GM19238 (cell line): ENCODE measurements around the gene SDK1.
"Not testable (repeated sequence)": the region's sequence is repeated elsewhere in the genome, so short reads cannot be mapped to it uniquely, and the experiment has no call there.

ENCODE experiments used
- DNase-seq: peaks from one replicate; pipeline ENCODE4 v3.0.0; 2011; ENCODE audit warnings: low spot score; ENCODE audit not compliant: insufficient read length

Gene SDK1

DNA sequence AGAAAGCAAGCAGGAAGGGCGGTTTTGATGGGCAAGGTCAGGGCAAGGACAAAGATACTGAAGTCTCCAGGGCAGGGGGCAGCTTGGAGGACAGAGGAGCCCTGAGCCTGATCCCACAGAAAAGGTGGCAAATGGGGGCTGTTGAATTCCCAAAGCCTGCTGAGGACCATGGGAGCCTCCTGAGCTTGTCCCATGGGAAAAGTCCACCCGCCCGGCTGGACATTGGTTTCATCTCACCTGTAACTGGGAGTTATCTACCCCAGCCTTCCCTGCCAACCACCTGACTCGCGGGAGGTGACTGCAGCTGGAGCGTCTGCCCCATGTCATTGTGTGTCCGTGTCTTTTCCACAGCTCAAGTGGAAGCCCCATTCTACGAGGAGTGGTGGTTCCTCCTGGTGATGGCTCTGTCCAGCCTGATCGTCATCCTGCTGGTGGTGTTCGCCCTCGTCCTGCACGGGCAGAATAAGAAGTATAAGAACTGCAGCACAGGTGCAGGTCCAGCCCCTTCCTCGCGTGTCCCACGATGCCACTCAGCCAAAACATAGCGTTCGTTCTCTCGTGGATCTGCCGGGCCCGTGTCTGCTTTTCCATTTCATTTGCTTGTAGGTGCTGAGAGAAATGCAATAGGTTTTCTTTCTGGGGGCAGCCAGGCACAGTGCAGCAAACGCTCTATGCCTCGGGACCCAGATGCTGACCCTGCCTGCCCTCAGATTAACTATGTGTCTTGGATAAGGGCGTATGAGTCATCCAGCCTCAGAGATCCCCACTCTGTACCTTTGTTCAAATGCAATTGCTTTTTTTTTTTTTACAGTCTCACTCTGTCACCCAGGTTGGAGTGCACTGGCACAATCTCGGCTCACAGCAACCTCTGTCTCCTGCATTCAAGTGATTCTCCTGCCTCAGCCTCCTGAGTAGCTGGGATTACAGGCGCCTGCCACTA is 936.5 kb downstream of the SDK1 start:
- no peak for DNase-seq

DNA sequence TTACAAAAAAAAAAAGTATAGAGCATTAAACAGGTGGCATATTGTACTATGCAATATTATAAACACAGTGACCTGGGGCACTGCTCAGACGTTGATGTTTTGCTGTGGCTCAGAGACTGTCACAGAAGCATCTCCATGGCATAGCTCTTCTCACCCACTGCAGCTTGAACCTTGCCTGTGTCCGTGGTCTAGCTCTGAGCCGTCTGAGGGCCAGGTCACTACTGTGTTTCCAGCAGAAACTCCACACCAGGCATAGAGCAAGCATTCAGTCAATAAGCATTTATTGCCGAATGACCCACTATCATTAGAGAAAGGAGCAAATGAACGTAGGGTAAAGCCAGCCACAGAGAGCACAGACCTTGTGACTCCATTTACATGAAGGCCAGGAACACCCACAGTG is 937.8 kb downstream of the SDK1 start:
- DNase-seq: no peak

DNA sequence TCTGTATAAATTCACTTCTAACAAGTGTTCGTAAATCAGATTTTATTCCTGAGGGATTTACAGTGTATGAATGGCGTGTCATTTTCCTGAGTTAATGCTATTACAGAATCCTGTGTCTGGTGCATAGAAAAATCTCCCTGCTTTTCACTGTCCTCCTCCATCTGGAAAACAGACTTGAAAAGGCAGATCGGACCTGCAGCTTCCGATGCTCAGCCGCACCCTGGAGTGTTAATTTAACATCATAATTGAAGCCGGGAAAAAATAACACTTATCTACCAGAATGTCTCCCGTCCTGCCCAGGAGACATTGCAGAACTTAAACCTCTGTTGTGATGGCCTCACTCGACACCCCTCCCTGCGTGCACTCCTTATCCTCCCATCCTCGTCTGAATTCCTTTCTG is 939.0 kb downstream of the SDK1 start:
- no peak for DNase-seq

DNA sequence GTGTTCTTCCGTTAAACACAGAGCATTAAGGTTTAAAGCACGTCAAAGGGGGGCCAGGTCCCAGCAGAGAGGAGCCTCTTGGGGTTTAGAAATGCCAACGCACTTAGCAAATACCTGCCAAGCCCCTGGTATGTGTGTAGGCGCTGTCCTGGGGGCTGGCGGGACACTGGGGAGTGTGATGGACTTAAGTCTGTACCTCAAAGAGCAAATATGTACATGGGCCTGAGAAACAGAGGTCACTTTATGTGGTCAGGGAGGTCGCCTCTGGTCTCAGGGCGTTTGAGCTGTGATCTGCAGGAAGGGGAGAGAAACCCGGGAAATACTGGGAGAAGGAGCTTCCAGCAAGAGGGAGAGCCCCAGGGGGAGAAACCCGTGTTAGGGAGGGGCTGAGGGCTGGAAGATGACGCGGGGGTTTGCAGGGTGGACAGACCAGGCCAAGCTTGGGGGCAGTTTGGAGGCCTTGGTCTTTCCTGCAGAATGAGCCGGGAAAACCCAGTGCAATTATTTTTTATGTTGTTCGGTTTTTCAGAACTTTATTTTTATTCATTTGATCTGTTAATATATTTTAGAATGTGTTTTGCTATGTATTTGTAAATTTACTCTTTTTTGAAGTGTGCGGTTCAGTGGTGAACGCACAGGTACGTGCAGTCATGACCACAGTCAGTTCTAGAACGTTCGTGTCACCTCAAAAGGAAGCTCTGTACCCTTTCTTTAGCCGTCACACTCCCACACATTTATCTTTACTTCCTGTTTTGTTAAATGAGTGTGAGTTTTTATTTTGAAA is 939.7 kb downstream of the SDK1 start:
- no peak for DNase-seq

DNA sequence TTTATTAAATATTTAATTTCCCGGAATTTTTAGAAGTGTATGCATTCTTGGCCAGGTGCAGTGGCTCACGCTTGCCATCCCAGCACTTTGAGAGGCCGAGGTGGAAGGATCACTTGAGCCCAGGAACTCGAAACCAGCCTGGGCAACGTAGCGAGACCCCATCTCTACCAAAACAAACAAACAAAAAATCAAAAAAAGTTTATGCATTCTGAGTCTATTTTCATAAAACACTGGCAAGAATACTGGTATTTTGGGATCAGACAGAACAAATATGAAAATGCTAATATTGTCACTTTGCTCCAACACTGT is 940.2 kb downstream of the SDK1 start:
- DNase-seq: no peak

DNA sequence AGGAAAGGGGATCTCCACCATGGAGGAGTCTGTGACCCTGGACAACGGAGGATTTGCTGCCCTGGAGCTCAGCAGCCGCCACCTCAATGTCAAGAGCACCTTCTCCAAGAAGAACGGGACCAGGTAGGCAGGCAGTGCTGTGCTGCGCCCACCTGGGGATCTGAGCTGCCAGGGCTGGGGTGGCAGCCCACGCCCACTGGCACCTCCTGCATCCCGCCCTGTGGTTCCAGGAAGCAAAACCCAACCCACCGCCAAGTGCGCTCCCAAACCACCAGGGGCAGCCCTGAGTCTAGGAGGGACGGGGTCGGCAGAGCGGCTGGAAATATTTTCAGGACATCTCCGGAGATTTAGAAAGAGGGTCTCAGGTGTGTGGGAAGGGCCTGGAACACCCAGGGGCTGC is 940.7 kb downstream of the SDK1 start:
- DNase-seq: no peak

DNA sequence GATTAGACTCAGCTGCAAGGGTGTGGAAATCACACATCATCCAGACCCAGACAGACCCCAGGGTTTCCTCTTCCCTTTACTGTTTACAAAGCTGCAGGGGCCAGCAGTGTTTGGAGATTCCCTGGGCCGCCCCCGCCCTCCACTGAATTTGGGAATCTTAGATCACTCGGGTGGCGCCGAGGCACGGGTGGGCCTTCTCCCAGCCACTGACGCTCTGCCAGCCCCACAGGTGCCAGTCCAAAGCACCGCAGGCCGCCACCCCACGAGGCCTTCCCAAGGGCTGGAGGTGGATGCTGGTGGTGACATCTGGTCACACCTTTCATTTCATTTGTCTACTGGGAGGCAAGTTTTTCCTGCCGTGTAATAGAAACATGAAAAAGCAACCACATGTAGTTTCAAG is 941.7 kb downstream of the SDK1 start:
- no peak for DNase-seq

DNA sequence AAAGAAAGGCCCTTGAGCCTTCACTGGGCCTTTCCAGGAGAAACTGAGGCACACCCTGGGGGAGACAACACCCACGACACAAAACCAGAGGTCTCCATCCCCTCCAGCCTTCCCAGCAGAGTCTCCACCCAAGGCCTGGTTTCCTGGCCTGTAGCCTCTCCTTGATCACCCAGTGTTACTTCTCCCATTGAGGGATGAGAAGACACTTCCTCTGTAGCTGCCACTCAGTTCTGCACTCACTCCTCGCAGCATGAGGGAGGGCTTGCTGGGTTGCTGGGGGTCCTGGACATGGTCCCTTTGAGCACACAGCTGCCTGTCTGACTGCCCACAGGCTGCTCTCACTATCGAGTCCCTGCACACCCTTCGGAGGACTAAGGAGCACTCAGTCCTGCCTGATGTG is 943.0 kb downstream of the SDK1 start:
- no peak for DNase-seq

DNA sequence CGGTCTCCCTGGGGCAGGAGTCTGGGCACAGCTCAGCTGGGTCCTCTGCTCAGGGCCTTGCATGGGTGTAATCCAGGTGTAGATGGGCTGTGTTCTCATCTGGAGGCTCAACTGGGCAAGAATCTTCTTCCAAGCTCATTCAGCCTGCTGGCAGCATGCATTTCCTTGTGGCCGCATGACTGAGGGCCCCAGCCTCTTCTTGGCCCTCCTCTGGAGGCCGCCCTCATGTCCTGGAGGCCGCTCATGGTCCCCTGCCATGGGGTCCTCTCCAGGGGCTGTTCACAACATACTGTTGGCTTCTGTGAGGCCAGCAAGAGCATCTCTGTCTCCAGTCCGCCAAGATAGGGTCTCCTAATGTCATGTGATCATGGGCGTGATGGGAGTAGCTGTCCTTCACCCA is 943.6 kb downstream of the SDK1 start:
- no peak for DNase-seq

DNA sequence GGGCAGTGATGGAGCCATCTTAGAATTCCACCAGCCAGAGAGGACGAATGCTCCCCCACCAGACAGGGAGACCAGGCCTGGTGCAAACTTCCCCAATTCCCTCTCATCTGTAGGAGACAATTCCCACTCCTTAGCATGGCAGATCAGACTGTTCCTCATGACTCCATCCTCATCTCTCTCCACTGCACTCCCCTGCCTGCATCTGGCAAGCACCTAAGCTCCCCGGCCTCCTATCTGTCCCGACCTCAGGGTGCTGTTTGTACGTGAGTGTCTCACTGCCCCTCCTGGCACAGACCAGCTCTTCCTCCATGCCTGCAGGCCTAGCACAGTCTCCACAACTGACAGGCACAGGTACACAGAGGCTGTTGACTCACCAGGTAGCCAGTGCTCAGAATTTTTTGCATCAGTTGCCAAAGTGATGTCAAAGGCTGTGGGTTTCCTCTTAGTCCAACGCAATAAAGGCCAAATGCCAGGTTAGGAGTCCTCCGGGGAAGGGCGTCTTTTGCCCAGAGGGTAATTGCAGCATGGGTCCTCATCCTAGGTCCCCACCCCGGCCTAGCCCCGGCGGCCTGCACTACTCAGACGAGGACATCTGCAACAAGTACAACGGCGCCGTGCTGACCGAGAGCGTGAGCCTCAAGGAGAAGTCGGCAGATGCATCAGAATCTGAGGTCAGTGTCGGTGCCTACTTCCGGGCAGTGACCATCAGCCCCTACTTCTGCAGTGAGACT is 944.2 kb downstream of the SDK1 start:
- DNase-seq: no peak

DNA sequence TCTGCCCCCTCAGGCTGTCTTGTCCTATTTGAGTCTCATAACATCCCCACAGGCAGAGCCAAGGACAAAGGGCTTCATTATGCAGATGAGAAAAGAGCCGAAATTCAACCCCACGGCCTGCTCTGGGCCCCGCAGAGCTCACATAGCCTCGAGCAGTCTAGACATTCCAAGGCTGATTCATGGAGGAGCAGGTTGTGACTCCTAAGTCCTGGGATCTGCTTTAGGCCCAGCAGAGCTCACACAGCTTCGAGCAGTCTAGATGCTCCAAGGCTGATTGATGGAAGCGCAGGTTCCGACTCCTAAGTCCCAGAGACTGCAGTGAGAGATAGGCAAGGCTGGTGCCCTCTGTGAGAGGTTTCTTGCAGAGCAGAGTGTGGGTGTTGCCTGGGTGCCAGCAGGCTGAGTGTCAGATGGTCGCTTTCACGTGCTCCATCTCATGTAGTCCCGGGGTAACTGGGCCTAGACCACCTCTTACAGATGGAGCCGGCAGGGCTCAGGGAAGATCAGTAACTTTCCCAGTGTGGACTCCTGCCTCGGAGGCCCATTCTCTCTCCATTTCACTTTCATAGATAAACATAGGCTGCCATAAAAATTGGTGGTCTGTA is 944.9 kb downstream of the SDK1 start:
- no peak for DNase-seq

DNA sequence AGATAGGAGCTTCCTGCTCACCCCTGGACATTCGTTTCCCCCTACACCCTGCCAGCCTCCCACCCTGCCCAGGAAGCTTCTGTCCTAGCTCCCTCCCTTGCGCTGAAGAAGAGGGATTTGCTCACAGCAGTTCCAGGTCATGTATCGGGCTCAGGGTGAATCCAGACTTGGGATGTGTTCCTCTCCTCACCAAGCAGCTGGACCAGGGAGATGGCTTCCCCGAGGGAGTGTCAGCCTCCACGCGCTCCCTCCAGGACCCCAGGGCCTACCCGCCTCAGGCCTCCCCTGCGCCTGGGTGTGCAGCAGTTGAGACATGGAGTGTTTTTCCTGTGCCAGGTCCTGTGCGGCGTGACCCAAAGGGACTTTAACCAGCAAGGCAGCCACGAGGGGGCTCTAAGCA is 945.5 kb downstream of the SDK1 start:
- no peak for DNase-seq

DNA sequence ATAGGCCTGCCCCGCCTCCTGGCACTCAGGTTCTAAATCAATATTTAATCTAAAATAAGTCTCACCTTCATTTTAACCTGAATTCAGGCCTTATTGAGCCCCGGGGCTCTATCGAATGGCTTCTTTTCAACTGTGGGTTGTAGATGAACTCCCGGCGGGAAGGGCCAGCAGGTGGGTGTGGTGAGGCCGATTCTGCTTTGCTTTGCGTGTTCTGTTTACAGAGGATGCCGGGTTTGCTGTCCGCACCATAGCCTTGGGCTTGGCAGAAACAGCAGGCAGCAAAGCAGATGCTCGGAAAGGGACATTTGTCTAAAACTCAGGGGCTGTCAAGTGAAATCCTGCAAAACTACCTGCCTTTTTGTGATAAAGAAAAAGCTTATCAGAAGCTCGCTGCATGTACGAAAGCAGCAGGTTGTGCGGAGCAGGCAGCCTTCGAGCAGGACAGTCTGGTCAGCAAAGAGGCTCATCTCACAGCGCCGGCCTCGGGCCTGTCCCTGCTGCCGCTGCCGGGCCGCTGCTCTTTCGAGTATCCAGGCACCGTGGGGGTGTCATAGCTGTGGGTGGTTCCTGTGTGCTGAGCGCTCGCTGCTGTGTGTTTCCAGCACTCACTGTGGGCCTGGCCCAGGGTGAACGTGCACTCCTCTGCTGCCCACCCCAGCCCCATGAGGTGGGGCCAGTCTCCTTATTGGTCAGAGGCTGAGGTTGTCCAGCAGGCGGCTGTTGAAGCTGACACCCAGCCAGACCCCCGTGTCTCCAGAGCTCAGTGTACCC is 946.2 kb downstream of the SDK1 start:
- no peak for DNase-seq

DNA sequence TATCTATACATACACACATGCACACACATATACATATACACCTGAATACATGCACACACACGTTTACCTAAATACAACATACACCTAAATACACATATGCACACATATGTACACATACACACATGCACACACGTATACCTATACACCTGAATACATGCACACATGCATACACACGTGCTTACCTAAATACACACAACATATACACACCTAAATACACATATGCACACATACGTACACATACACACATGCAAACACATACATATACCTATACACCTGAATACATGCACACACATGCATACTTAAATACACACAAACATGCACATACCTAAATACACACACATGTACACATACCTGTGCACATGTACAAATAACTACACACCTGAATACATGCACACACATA is 947.2 kb downstream of the SDK1 start:
- no peak for DNase-seq

DNA sequence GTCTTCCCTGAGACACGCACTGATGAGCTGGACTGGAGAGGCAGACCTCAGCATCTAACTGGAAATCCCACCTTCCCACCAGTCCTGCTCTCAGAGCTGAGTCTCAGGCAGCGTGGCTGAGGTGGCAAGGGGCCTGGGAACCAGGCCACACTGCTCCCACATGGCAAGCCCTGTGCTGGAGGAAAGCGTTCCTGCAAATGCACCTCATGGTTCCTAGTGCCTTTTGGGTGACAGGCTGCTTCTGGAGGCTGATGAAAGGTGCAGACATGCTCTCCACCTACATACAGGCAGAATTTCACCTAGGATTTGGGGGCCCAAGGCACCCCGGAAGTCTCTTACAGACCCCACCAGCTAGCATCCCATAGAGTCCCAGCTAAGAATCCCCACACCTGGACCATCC is 948.2 kb downstream of the SDK1 start:
- no peak for DNase-seq

DNA sequence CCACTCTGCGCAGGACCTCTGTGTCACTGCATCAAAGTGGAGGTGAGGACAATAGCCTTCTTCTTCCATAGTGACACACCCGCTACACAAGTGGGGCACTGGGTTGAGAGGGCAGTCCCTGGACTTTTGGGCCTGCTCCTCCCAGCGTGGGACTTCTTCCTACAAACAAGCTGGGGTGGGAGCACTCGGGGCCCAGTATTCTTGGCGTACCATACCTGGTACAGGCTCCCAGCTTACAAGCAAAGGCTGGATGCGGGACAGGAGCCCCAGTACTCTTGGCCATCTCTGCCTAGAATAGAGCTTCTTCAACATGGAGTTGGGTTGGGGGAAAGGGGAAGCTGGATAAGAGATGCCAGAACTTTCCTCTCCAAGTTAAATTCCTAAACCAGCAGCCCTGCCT is 954.3 kb downstream of the SDK1 start:
- no peak for DNase-seq

DNA sequence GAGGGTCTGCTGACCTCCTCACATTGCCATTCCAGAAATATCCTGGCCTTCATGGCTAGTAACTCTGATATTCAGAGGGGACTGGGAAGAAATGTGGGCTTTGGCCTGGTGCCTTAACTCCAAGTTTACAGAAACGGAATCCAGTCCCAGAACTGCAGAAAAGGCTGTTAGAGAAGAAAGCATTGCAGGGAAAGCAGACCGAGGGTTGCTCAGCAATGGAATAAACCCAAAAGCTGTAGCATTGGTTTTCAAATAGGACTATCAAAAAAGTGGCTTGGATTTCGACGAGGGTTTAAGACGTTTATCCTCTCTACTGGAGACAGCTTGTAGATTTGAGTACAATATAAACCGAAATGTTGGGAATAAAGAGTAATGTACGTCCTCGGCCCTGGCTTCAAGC is 955.2 kb downstream of the SDK1 start:
- no peak for DNase-seq

DNA sequence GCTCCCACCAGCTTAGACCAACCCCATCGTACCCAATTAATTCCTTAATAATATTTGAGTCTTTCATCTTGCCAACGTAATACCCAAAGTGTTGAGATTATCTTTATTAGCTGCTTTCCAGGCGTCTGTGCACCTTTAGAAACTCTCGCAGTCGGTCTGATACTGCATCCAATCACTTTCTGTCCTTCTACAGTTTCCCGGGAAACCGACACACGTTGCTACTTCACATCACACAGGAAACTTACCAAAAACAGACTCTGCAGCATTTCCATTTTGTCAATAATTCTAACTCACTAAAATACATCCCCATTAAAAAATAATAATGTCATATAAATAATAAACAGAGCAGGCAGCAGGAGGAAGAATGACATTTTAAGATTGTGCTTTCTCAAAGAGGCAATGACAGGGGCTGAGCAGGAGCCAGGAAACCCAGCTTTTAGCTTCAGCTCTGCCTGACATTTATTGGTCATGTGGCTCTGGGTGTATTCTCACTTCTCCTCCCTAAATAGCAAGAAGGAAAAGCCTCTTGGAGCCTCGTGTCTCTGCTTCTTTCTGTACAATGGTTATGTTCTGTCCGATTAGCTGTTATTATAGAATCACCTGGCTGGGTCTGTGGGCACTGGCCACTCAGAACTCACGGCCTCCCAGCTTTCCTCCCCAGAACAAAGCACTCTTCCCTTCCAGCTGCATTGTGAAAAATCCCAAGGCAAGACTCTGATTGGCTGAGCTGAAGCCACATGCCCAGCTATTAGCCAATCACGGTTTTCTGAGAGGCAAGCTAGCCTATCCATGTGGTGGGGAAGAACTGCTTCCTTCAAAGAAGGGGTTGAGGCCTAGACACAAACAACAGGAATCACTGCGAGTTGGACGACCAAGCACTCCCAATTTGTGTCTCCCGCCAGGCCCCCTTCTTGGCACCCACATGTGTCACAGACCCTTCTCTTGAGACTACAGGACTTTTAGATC is 956.4 kb downstream of the SDK1 start:
- DNase-seq: no peak

DNA sequence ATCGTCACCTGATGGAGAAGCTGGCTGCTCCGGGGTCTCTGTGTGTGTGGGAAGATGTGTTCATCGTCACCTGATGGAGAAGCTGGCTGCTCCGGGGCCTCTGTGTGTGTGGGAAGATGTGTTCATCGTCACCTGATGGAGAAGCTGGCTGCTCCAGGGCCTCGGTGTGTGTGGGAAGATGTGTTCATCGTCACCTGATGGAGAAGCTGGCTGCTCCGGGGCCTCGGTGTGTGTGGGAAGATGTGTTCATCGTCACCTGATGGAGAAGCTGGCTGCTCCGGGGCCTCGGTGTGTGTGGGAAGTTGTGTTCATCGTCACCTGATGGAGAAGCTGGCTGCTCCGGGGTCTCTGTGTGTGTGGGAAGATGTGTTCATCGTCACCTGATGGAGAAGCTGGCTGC is 959.1 kb downstream of the SDK1 start:
- not testable (repeated sequence) for DNase-seq
